HG03097 (cell line): ENCODE data around the gene BCR.

ENCODE experiments used
- ATAC-seq: cut with Tn5 transposase; IDR thresholded peaks from one replicate; pipeline ENCODE4 v1.9.1; 2021; ENCODE audit not compliant: unreplicated experiment, low FRiP score

BCR gene

DNA sequence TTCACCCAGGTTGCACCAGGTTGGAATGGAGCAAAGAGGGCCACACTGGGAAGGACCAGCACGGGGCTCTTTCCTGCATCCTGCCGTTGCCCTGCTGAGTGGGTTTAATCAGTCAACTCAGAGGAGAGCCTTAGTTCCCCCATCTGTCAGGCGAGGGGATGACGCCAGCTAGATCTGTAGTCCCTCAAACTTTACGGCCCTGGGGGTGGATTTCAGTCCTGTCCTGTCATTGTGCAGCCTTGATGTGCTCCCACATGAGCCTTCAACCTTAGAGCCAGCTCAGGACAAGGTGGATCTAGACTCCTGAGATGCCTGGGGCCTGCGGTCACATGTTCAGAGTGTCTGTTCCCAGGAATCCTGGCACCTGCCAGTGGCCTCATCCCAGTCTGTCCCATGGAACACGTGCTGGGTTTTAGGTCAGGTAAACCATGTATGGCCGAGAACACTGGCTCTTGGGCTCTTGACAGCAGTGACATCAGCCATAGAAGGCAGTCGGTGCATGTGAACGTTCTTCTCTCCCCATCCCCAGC, 104.3 kb downstream of the BCR start:
- no peak for ATAC-seq

DNA sequence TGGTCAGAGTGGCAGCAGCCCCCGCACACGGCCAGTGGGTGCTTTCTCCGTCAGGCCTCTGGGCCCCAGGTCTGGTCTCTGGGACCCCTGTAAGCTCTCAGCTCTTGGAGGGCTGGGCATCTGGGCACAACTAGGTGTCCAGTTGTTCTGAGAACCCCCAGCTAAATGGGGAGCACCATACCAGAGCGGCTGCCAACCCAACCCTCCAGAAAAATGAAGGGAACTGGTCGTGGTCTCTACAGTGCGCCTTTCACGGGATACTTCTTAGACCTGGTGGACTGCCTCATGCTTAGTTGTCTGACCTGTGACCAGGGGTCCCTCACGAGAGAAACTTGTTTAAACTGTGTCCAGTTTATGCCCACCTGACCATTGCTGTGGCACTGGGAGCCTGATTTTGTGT, 104.9 kb downstream of the BCR start:
- ATAC-seq, result no peak

DNA sequence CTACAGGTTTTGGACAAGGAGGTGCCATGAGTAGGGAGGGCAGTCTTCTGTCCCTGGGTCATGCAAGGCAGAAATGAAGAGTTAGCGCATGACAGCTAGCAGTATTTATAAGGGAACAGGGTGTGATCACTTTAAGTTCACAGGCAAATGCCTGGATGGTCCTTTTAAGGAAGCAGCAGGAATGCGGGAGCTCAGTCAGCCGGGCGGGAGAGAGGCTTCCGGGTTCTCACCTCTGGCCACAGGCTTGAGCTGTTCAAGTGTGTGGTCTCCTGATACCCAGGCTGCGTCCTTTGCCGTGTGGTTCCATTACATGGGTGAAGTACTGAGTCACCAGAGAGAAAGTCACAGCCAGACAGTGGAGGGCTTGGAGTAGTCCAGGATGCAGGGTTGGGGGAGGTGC, 105.4 kb downstream of the BCR start:
- no peak for ATAC-seq

DNA sequence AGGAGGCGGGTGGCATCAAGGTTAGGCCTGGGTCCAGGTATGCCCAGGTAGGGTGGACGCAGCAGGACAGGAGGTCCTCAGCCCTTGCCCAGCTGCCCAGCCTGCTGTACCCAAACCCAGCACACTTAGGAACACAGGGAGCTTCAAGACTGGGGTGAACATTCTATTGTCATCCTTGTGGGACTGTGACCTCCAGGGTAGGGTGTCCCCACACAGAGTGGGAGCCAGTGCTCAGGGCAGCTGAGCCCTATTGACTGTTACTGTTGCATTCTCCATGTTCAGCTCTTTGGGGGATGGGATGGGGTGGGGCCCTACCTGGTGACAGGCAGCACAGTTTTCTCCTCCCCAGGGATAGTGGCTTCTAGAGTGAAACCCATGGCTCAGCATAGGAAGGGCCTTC, 106.0 kb downstream of the BCR start:
- no peak for ATAC-seq

GRCh38 chr22:23287136-23288095, 107.1 kb downstream of the BCR start:
- ATAC-seq, result no peak

DNA sequence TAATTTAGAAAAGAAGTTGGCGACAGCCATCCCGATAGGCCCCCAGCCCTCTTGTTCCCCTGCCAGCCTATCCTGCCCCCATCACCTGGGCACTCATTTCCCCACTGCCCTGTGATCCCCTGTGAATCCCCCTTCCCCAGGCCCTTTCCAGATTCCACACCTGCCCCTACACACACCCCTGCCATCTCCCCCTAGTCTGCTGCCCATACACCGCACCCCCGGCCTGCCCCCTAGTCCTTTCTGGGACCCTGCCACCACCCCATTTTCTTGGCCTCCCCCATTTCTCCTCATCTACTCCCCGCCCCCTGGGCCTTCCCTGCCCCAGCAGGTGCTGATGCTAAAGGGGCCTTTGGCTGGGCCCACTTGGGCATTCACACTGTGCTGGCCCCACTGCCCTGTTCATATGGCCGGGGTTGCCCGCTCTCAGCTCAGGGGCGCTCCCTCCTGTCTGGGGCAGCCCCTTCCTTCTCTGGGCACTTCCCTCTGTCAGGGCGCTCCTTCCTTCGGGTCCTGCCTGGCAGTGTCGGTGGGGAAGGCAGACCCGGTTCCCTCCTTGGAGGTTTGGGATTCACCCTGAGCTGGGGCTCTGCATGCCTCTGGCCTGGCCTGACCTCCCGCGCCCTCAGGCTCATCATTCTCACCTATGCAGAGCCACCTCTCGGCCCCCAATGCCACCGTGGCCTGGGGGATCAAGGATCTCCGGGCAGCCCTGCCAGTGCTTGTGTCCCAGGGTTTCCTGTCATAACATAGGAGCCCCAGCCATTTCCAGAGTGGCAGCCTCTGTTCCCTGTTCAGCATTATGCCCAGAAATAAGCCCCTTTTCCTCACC, 108.2 kb downstream of the BCR start:
- no peak for ATAC-seq

DNA sequence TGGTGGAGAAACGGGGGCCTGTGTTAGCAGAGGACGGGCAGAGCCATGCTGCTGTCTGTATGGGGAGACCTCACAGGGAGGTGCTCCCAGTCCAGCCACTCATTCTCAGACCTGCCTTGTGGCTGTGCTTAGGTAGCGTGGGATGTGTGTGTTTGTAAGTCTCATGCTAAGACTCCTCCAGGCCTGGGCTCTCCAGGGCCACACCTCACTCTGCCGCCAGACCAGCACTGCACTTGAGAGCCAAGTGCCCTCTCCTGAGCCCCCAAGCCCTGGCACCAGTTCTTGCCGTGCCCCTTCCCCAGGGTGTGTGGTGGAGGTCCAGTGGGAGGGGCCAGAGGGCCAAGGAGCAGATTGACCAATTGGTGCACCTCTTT, 108.8 kb downstream of the BCR start:
- no peak for ATAC-seq

- ATAC-seq, result no peak
Measured at GRCh38 chr22:23289851-23290724, 109.8 kb downstream of the BCR start.

DNA sequence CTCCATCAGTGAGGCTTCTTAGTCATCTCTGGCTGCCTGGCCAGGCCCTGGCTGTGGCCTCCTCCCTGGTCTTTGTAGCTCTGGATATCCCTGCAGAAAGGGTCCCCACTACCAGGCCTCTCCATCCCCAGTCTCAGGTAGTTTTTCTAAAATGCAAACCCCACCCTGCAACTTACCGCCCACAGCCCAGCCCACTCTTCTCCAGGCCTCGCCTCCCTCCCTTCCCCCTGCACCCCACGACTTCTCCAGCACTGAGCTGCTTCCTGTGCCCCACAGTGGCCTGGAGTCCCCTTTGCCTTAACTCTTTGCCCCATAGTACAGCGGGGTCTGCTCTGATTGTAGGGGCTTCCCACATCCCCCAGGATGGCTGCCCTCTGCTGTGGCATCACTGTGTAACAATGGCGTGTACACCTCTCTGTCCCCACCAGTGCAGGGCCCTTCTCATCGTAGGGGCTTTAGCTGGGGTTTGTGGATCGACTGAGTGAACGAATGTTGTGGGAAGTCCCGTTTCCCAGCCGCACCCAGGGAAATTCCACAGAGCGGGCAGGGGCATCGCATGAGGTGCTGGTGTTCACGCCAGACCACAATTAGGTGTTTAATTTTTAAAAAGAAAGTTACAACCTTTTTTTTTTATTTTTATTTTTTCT, 111.6 kb downstream of the BCR start:
- ATAC-seq, result no peak

- no peak for ATAC-seq
Measured at GRCh38 chr22:23292453-23293350, 112.4 kb downstream of the BCR start.

GRCh38 chr22:23293720-23294119, 113.4 kb downstream of the BCR start:
- no peak for ATAC-seq

- no peak for ATAC-seq
Measured at GRCh38 chr22:23294221-23294620, 113.9 kb downstream of the BCR start.

GRCh38 chr22:23300476-23300875, 120.2 kb downstream of the BCR start:
- ATAC-seq, result no peak

- no peak for ATAC-seq
Measured at GRCh38 chr22:23301591-23301990, 121.3 kb downstream of the BCR start.

GRCh38 chr22:23302171-23303002, 122.1 kb downstream of the BCR start:
- no peak for ATAC-seq

DNA sequence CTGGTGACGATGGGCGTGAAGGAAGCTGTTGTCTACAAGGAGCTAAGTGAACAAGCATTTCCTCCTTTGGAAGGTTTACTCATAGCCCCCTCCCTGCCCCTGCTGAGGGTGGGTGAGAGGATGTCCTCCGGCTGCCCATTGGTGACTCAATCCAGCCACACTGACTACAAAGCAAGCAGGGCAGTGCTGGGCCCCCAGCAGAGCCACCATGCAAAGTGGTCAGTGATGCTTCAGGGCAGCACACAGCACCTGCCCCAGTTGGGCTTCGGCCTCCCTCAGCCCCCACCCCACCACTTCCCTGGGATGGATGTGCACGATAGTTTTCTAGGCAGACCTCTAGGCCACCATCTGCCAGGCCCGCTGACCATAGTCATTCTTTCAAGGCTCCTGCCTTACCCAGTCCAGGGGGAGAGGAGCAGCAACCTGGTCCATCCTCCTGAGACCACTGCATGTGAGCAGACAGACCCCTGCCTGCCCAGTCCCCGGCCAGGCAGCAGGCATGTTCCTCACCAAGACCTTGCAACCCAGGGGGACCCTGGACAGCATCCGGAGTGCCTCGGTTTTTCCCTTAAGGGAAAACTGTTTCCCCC, 125.1 kb downstream of the BCR start:
- no peak for ATAC-seq

DNA sequence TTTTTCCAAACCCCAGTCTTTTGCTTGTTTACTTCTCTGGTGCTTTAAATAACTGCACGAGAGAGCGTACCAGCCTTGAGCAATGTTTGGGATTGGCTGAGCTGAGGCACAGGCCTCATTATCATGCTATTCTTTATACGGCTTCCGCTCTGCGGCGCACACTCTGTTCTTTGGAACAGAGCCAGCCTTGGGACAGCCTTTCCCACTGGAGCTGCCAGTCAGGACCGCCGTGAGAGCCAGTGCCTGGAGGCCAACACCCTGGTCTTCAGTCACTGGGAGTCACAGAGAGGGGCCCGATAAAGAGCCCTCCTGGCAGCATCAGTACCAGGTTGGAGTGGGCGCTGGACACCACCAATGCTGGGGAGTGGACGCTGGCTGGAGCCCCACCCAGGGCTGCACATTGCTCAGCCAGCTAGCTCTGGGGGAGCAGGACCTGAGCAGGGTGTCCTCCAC, 125.6 kb downstream of the BCR start:
- no peak for ATAC-seq
